Astrocyte of the cerebellum (primary cell): Measurements from ENCODE around the gene PTPRK.

Experiments
- DNase-seq: peaks from one replicate; pipeline ENCODE4 v3.0.0-alpha.2; 2011; ENCODE audit warnings: low read depth
- H3K4me3 ChIP-seq: 2 replicates; pipeline ENCODE4 v1.5.1; 2011; ENCODE audit warnings: mild to moderate bottlenecking, low read depth, low read length, moderate library complexity
- CTCF ChIP-seq: IDR thresholded peaks from 2 replicates; pipeline ENCODE4 v1.5.1; 2012; ENCODE audit warnings: low read length, low read depth, moderate library complexity, mild to moderate bottlenecking; ENCODE audit errors: missing control alignments
- in situ Hi-C: cut with HindIII; loops from 2 replicates; pipeline ENCODE4 v1.10.0; 2017; ENCODE audit warnings: low sequenced_read_pairs

The PTPRK gene

GRCh38 chr6:128204616-128205015 is 315.8 kb downstream of the PTPRK start:
- TF ChIP-seq CTCF = no peak
- in situ Hi-C loops = no loop called here
- no peak for DNase-seq
- no peak overlapping the region for H3K4me3 ChIP-seq

- H3K4me3 ChIP-seq = no peak overlapping the region
- no peak for TF ChIP-seq CTCF
- no peak for DNase-seq
- in situ Hi-C loops = no loop called here
Observed at GRCh38 chr6:128202169-128202765, 318.1 kb downstream of the PTPRK start.

DNA sequence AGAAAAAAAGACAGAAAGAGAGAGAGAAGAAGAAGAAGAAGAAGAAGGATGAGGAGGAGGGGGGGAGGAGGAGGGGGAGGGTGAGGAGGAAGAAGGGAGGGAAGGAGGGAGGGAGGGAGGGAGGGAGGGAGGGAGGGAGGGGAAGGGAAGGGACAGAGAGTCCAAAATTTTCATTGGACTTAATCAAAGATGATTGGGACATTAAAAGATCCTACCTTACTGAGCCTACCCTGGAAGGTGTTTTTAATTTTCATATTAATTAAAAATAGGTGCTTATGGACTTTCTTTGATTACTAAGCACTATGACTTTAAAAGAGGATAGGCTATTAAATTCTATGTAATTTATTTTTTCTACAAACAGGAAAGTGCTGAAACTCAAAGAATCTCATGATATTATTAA is 319.6 kb downstream of the PTPRK start:
- in situ Hi-C loops = no loop called here
- DNase-seq = no peak

DNA sequence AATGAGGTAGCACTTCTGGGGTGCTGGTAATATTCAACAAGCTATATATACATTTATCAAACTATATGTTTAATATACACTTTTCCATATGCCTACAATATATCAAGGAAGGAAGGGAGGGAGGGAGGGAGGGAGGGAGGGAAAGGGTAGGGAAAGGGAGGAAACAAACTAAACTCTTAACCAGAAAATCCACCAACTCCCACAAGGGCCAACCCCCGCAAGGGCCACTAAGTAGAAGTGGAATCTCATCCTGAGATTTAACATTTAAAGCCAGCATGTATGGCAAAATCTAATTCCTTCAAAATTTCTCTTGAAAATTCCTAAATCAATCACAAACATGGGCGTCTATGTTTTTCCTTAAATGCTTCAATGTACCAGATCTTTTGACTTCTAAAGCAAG is 320.9 kb downstream of the PTPRK start:
- in situ Hi-C loops = no loop called here
- no peak for TF ChIP-seq CTCF
- no peak for DNase-seq
- H3K4me3 ChIP-seq = no peak overlapping the region

More for the DNA sequence above, 319.6 kb downstream of the PTPRK start:
- H3K4me3 ChIP-seq = no peak overlapping the region
- TF ChIP-seq CTCF = no peak

GRCh38 chr6:128192972-128193371 is 327.4 kb downstream of the PTPRK start:
- no peak overlapping the region for H3K4me3 ChIP-seq
- in situ Hi-C loops = no loop called here
- no peak for TF ChIP-seq CTCF
- DNase-seq = no peak

DNA sequence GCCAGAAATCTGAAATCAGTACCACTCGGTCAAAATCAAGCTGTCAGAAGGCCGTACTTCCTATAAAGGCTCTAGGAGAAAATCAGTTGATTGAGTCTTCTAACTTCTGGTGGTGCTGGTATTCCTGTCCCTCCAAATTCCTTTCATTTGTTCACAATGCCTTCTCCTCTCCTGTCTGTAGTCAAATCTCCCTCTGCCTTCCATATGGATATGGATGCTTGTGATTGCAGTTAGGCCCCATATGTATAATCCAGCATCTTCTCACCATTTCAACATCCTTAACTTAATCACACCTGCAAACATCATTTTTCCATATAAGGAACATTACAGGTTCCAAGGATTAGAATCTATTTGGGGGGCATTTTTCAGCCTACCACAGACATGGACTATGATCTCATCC is 331.7 kb downstream of the PTPRK start:
- DNase-seq = no peak
- in situ Hi-C loops = no loop called here
- no peak overlapping the region for H3K4me3 ChIP-seq
- no peak for TF ChIP-seq CTCF
